Lung (tissue), 12 donors: ENCODE data around the gene NCOA7. TPM values are rescaled to one million over a fixed set of nuclear protein-coding genes. Genes with fewer than 3 reads are reported as not detected.

Experiments used
- ATAC-seq: fragments of 200-7000 bp; cut with Tn5 transposase; one replicate; pipeline ENCODE4 v1.9.1; 2020; ENCODE audit warnings: moderate number of reproducible peaks; ENCODE audit not compliant: insufficient read depth, low FRiP score
- DNase-seq, 3 donors: peaks; one replicate each; pipeline ENCODE4 v3.0.0-alpha.2; 2013 to 2017
- H3K27ac ChIP-seq, 2 donors: one replicate each; pipeline ENCODE4 v1.5.1; 2013; ENCODE audit warnings: mild to moderate bottlenecking in 2 of 2, moderate library complexity in 2 of 2, control low read depth in 1 of 2, inconsistent platforms in 1 of 2, low read depth in 1 of 2, low read length in 1 of 2
- H3K27me3 ChIP-seq, 3 donors: one replicate each; pipeline ENCODE4 v1.5.1; 2013; ENCODE audit warnings: low read length in 2 of 3; ENCODE audit not compliant: control insufficient read depth in 3 of 3, insufficient read depth in 3 of 3
- H3K36me3 ChIP-seq, 4 donors: one replicate each; pipeline ENCODE4 v1.5.1; 2013; ENCODE audit warnings: low read length in 4 of 4, mild to moderate bottlenecking in 1 of 4, moderate library complexity in 1 of 4; ENCODE audit not compliant: control insufficient read depth in 4 of 4, insufficient read depth in 4 of 4
- H3K4me1 ChIP-seq, 5 donors: one replicate each; pipeline ENCODE4 v1.5.1; 2013; ENCODE audit warnings: low read length in 5 of 5, mild to moderate bottlenecking in 2 of 5, moderate library complexity in 1 of 5; ENCODE audit not compliant: control insufficient read depth in 5 of 5, insufficient read depth in 5 of 5
- H3K4me3 ChIP-seq: one replicate; pipeline ENCODE4 v1.5.1; 2013; ENCODE audit warnings: mild to moderate bottlenecking, control low read depth, moderate library complexity
- H3K9ac ChIP-seq, 2 donors: one replicate each; pipeline ENCODE4 v1.5.1; 2013; ENCODE audit warnings: low read length in 2 of 2, control low read depth in 1 of 2; ENCODE audit not compliant: insufficient read depth in 1 of 2
- H3K9me3 ChIP-seq, 4 donors: one replicate each; pipeline ENCODE4 v1.5.1; 2013; ENCODE audit warnings: low read length in 3 of 4, mild to moderate bottlenecking in 1 of 4, moderate library complexity in 1 of 4; ENCODE audit not compliant: control insufficient read depth in 4 of 4, insufficient read depth in 3 of 4
- WGBS, 2 donors: extraction: QIAGEN DNeasy Blood & Tissue Kit; methylation state at CpG; one replicate each; pipeline ENCODE4 v1.1.7; 2013; 5-methylcytosine and 5-hydroxymethylcytosine counted together
- polyA plus RNA-seq, 2 donors: library from polyadenylated mRNA; stranded (reverse); fragments of 200-250 nt; gene quantifications; one replicate each; pipeline ENCODE4 v1.2.1, GENCODE V29; 2013
- total RNA-seq, 2 donors: library from RNA; depleted of rRNA in 1 of 2; stranded (reverse); fragments of >200 nt in 1 of 2; gene quantifications; one replicate each; pipeline ENCODE4 v1.2.1, GENCODE V29; 2014 to 2021
- TF ChIP-seq, protein P1 (sequence below): IDR thresholded peaks from 2 replicates; pipeline ENCODE4 v1.5.1; 2012; ENCODE audit warnings: mild to moderate bottlenecking; ENCODE audit errors: control extremely low read depth, extremely low read depth
- donor health status: control.
- donor health status: control.
- donor health status: Bipolar disorder and iron deficiency.
- donor health status: healthy.
- donor health status: DM: yes; HTN: yes; CAD: no.

NCOA7 gene
- total and polyA plus RNA-seq, 4 donors = 28.9 to 81.4 (median 57.2) TPM

DNA sequence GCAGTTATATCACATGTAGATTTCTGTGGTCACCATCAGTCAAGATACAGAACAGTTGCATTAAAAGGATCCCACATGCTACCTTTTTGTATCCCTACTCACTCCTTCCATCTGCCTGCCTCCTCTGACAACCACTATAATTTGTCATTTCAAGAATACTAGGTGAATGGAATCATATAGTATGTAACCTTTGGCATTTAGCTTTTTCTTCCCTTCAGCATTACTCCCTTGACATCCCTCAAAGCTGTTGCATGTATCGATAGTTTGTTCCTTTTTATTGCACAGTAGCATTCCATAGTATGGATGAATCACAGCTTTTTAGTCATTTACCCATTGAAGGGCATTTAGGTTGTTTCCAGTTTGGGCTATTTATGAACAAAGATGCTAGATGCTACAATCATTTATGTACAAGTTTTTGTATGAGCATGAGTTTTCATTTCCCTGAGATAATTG lies 26.1 kb downstream of the NCOA7 start:
- Histone ChIP-seq H3K4me1 (peaks cover 7 to 23% (median 15%) of the 10 kb centered on the region in 5 donors), H3K27ac (no peak overlapping the region)
- TF ChIP-seq, protein P1, sequence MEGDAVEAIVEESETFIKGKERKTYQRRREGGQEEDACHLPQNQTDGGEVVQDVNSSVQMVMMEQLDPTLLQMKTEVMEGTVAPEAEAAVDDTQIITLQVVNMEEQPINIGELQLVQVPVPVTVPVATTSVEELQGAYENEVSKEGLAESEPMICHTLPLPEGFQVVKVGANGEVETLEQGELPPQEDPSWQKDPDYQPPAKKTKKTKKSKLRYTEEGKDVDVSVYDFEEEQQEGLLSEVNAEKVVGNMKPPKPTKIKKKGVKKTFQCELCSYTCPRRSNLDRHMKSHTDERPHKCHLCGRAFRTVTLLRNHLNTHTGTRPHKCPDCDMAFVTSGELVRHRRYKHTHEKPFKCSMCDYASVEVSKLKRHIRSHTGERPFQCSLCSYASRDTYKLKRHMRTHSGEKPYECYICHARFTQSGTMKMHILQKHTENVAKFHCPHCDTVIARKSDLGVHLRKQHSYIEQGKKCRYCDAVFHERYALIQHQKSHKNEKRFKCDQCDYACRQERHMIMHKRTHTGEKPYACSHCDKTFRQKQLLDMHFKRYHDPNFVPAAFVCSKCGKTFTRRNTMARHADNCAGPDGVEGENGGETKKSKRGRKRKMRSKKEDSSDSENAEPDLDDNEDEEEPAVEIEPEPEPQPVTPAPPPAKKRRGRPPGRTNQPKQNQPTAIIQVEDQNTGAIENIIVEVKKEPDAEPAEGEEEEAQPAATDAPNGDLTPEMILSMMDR = no peak

DNA sequence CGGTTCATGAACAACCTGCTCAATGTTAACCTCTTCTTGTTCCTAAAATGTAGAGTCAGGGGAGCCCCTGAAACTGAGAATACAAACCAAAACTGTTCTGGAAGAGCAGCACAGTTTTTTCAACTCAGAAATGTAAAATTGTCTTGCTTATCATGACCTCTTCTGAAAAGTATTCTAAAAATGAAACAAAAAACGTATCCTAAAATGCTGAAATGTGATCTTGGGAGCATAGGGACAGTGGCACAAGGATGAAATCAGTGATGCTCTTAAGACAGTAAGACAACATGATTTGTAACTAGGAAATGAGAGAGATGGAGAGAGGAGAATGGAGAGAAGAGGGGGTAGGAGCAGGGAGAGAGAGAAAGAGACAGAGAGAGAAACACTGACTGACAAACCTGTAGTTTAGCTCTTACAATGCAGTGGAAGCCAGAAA lies 27.5 kb downstream of the NCOA7 start:
- Histone ChIP-seq H3K27ac (no peak overlapping the region), H3K9me3 (no peaks in the 10 kb centered on the region), H3K9ac (no peak overlapping the region), H3K4me3 (no peak overlapping the region), H3K36me3 (no peaks in the 10 kb centered on the region), H3K4me1 (peaks cover 7 to 26% (median 12%) of the 10 kb centered on the region in 5 donors), H3K27me3 (no peaks in the 10 kb centered on the region)
- ATAC-seq (no peak), DNase-seq (no peak)
- WGBS, 2 donors = 63 to 78% methylated on average over 2 of the region's 2 CpGs
- TF ChIP-seq, protein P1 = no peak

More for the DNA sequence above, 26.1 kb downstream of the NCOA7 start:
- Histone ChIP-seq H3K36me3 (no peaks in the 10 kb centered on the region), H3K27me3 (no peaks in the 10 kb centered on the region), H3K9ac (no peak overlapping the region), H3K9me3 (no peaks in the 10 kb centered on the region), H3K4me3 (no peak overlapping the region)
- DNase-seq (no peak), ATAC-seq (no peak)
- WGBS, 2 donors = 90 to 91% methylated on average over 1 of the region's 1 CpG

DNA sequence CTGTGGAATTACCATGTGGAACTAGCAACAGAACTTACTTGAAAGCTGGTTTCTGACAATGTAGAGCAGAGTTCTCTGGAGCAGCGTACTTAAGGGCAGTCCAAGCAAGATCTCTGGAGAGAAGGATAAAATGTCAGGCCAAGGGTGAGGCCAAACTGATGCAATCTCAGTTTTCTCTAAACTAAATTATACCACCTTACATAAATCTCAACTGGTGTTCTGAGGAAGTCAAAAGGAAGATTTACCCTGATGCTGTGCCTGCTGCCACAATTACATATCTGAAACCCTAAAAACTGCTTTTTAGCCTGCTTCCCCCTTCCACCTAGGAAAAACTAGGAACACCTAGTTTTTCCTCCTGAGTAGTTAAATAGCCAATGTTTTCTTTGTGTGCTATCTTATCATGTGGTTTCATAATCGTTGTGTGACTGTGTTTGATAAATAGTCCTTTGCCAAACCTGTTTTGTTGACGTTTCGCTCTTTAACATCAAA lies 28.1 kb downstream of the NCOA7 start:
- WGBS, 2 donors = 38 to 57% methylated on average over 4 of the region's 4 CpGs
- no peak for DNase-seq

More for the DNA sequence above, 28.1 kb downstream of the NCOA7 start:
- TF ChIP-seq, protein P1 = no peak
- no peak overlapping the region for H3K27ac ChIP-seq
- H3K9me3 ChIP-seq = no peaks in the 10 kb centered on the region
- no peaks in the 10 kb centered on the region for H3K27me3 ChIP-seq
- no peak overlapping the region for H3K4me3 ChIP-seq
- H3K36me3 ChIP-seq = no peaks in the 10 kb centered on the region
- ATAC-seq = no peak
- H3K4me1 ChIP-seq = peaks cover 7 to 32% (median 12%) of the 10 kb centered on the region in 5 donors
- H3K9ac ChIP-seq = no peak overlapping the region
